ENCODE measurements around the gene SIGLEC5. TPM values are rescaled to one million over a fixed set of nuclear protein-coding genes. Genes with fewer than 3 reads are reported as not detected.

Gene SIGLEC5
- total RNA-seq, 2 experiments from 2014 or later: not detected

DNA sequence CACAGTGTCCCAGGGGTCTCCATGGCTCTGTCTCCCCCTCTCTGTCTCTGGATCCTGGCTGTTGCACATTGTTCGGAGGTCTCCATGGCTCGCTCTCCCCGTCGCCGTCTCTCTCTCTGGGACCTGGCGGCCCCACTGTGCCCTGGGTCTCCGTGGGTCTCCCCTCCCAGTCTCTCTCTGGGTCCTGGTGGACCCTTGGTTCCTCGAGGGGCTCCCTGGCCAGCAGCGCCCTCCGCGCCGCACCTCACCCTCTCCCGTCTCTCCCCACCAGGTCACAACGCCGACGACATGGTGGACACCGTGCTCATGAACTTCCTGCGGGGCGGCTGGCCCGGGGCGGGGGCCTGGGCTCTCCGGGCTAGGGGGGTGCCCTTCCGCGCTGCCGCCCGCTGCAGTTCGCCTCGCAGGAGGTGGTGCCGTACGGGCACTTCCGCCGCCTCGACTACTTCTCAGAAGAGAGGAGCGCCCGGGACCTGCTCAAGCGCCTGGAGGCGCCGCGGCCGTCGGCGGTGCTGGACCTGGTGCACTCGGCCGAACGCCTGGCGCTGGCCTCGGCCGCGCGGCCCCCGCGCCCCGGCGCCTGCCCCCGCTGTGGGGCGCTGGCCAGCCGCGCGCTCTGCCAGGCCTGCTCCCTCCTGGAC lies 29.1 kb downstream of the SIGLEC5 start:
- Mint-ChIP-seq H3K4me1 (peaks cover 3% of the 10 kb centered on the region), H3K27ac (no peak overlapping the region), H3K36me3 (peaks cover 6% of the 10 kb centered on the region), H3K27me3 (peaks cover 26% of the 10 kb centered on the region), H3K4me3 (no peak overlapping the region), H3K9me3 (peaks cover 5% of the 10 kb centered on the region)
- DNase-seq: peak; percentile 24

DNA sequence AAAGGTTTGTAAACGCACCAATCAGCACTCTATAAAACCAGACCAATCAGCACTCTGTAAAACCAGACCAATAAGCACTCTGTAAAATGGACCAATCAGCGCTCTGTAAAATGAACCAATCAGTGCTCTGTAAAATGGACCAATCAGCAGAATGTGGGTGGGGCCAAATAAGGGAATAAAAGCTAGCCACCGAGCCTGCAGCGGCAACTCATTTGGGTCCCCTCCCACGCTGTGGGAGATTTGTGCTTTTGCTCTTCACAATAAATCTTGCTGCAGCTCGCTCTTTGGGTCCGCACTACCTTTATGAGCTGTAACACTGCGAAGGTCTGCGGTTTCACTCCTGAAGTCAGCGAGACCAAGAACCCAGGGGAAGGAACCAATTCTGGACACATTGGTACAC lies 31.1 kb downstream of the SIGLEC5 start:
- Mint-ChIP-seq H3K27ac (no peak overlapping the region), H3K4me3 (no peak overlapping the region), H3K4me1 (peaks cover 6% of the 10 kb centered on the region), H3K27me3 (peaks cover 26% of the 10 kb centered on the region), H3K36me3 (peaks cover 9% of the 10 kb centered on the region), H3K9me3 (peaks cover 3% of the 10 kb centered on the region)
- no peak for DNase-seq

DNA sequence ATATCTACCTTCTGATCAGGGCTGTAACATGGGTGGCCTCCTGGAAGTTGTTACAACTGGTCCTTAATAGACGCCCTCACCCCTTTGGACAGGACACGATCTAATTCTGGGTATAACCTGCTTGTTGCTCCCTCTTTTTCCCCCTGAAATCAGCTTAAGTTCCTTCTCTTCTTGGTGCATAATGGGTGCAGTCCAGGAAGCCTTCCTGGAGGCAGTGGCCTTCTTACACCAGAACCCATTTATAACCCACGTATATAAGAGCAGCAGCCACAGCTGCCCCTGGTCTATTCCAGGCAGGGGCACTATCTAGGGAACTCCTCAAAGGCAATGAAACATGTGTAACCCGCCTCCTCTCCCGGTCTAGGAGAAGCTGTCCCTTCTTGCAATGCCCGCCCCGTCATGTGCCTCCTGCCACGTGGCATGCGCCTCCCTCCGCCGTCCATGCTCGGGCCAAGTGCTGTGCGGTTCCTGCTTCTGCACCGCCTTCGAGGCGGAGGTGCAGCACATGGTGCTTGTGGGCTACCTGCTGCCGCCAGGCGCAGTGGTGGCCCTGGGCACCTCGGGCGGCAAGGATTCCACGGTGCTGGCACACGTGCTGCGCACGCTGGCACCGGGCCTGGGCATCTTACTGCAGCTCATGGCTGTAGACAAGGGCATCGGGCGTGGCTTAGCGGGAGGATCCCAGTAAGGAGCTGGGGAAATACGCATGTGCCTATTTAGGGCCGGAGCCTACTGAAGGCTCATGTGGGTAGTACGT lies 31.9 kb downstream of the SIGLEC5 start:
- Mint-ChIP-seq H3K27me3 (peaks cover 26% of the 10 kb centered on the region), H3K4me3 (no peak overlapping the region), H3K36me3 (peaks cover 10% of the 10 kb centered on the region), H3K9me3 (peaks cover 3% of the 10 kb centered on the region), H3K4me1 (peaks cover 11% of the 10 kb centered on the region), H3K27ac (no peak overlapping the region)
- no peak for DNase-seq

DNA sequence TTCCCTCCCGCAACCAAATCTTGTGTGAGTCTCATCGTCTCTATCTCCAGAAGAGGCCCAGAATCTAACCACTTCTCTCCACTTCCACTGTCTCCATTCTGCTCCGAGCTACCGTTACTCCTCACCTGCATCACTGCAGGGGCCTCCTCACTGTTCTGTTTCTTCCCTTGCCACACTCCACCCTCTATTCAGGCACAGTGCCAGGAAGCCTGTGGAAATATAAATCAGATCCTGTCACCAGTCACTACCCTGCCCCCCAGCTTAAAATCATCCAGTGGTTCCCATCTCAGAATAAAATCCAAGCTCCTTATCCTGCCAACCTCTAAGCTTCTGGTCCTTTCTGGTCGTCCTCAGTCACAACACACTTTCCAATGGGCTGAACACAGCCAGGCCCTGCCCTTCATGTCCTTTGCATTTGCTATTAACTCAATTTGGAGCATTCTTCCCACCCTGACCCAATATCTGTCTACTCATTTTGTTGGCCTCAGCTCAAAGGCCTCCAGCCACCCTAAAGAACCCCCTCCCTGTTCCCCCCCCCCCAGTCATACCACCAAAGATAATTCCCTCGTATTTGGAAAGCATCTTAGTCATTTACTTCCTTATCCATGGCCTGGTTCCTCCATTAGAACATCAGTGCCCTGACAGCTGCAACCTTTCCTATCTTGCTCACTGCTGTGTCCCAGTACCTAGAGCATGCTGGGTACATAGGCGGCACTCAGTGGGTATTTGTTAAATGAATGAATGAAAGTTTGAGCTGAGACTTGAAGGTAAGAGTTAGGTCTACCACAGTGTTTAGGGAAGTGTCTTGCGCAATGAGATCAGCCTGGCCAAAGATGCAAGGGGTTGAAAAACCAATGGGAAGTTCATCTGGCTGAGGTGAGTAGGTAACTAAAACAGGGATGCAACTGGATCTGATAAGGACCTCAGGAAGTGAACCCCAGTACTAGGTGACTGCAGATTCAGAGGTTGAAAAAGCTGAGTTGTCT lies 34.7 kb downstream of the SIGLEC5 start:
- peak overlapping the region; percentile 92 for H3K4me3 Mint-ChIP-seq
- no peaks in the 10 kb centered on the region for H3K9me3 Mint-ChIP-seq
- peaks cover 14% of the 10 kb centered on the region for H3K4me1 Mint-ChIP-seq
- H3K36me3 Mint-ChIP-seq: peaks cover 10% of the 10 kb centered on the region
- DNase-seq: no peak
- H3K27ac Mint-ChIP-seq: peak overlapping the region; percentile 47
- H3K27me3 Mint-ChIP-seq: peaks cover 15% of the 10 kb centered on the region

DNA sequence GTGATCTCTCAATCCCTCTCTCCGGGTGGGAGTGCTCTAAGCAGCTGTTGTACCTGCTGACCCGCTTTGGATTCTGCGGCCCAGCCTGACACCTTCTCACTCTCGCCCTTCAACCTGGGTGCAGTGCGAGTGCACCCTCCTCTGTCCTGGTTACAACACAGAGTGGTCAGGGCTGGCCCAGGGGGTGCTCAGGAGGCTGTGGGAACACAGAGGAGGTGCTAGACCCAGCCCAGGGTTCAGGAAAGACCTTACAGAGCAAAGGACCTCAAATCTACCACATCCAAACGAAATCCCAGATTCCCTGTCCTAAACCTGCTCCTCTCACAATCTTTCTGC lies 35.5 kb downstream of the SIGLEC5 start:
- Mint-ChIP-seq H3K36me3 (peaks cover 12% of the 10 kb centered on the region), H3K27me3 (peaks cover 9% of the 10 kb centered on the region), H3K9me3 (peaks cover 1% of the 10 kb centered on the region), H3K27ac (peak overlapping the region; percentile 71), H3K4me1 (peaks cover 14% of the 10 kb centered on the region), H3K4me3 (peak overlapping the region; percentile 92)
- DNase-seq: no peak

DNA sequence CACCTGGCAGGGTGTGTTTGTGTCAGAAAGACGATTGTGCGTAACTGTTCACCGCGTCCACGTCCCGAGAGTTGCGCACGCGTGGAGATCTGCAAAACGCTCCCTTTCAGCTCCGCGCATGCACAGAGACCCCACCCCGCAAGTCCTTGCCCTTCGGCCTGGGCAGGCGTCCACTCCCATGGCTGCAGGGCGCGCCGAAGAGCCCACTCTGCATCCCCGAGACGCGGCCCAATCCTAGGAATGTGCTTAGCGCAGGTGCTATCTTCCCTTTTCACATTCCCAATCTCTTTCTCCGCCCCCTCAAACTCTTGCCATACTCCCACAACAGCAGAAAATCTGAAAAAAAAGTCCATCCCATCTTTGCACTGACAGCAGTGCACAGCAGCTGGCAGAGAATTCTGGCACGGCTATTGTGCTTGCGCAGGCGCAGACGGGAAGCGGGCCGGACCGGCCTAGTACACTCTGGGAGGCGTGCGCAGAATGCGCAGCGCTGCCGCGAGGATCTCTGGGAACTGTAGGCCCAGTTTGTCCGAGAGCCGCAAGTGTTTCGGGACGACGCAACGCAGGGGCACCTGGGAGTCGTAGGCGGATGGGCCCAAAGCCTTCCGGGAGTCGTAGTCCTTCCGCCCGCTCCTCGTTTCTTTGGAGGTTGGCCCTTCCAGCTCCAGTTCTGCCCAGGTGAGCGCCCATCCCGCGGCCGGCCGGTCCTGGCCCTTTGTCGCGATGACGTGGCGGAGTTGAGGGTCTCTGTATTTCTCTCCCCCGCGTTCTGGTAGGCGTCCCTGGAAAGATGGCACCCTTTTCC lies 36.0 kb downstream of the SIGLEC5 start:
- Mint-ChIP-seq H3K27ac (peak overlapping the region; percentile 71), H3K9me3 (peaks cover 5% of the 10 kb centered on the region), H3K36me3 (peaks cover 17% of the 10 kb centered on the region), H3K4me3 (peak overlapping the region; percentile 92), H3K27me3 (peaks cover 6% of the 10 kb centered on the region), H3K4me1 (peaks cover 14% of the 10 kb centered on the region)
- peak; percentile 95 for DNase-seq

DNA sequence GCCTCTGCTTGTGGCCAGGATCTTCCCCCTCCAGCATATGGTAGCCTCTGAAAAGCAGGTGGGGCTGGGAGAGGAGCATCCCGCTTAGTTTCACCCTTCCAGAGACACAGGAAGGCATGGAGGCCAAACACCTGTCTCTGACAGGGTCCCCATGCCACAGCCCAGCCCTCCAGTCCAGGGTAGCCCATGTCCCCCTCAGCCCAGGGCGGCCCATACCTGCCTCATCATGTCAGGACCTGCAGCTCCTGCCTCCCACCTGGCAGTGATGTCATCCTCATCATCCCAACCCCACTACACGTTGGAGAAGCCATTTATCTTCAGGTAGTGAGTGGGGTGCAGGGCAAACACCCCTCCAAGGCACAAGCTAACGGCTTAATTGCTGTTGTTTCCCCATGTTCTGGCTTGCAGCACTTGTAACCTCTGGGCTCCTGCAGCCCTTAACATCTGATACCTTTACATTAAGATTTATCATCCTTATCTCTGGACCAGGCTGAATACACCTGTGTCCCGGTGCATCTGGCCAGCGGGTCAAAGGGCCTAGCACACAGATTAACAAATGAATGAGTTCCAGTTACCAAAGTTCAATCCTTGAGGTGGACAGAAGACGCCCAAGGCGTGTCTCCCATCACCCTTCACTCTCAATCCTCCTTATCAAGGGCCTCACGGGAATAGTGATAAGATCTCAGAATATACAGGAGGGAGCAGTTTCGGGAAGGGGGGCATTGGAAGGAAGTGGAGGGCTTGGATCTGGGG lies 36.9 kb downstream of the SIGLEC5 start:
- Mint-ChIP-seq H3K27ac (peak overlapping the region; percentile 71), H3K4me1 (peaks cover 14% of the 10 kb centered on the region), H3K9me3 (peaks cover 7% of the 10 kb centered on the region), H3K36me3 (peaks cover 20% of the 10 kb centered on the region), H3K27me3 (peaks cover 4% of the 10 kb centered on the region), H3K4me3 (peak overlapping the region; percentile 92)
- DNase-seq: no peak

DNA sequence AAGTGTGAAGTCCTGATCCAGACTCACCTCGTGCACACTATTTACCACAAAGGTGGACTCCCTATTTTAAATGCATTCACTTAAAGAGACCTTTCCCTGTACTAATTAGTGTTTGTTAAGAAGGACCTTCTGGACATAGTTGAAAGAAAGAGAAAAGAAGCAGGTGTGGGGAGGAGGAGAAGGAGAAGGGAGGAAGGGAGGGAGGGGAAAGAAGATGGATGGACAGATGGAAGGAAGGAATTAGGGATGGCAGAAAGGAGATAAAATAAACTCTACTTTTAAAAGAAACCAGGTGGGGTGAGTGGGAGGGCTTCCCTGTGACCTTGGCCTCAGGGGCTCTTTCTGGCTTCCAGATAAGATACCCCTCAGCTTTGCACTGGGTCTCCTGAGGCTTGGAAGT lies 37.7 kb downstream of the SIGLEC5 start:
- no peaks in the 10 kb centered on the region for H3K27me3 Mint-ChIP-seq
- H3K9me3 Mint-ChIP-seq: peaks cover 12% of the 10 kb centered on the region
- no peak overlapping the region for H3K4me3 Mint-ChIP-seq
- peaks cover 14% of the 10 kb centered on the region for H3K4me1 Mint-ChIP-seq
- peaks cover 27% of the 10 kb centered on the region for H3K36me3 Mint-ChIP-seq
- no peak overlapping the region for H3K27ac Mint-ChIP-seq
- no peak for DNase-seq

DNA sequence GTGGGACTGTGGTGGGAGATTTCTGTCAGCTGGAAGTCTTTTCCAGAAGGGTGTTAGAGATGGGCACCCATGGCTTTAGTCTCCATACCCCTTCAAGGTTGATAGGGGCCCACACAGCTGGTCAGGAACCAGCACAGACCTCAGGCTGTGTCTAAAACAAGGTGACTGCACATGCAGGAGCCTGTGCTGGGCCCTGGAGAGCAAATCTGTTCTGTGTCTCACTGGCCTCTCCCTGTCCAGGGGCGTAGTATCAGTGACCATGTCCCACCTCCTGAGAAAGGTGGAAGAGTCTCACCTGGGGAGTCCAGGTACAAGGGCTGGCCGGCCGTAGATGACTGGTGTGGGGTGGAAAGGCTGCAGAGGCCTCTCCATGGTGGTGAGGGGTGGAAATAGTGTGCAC lies 39.8 kb downstream of the SIGLEC5 start:
- Mint-ChIP-seq H3K27ac (no peak overlapping the region), H3K4me1 (peaks cover 14% of the 10 kb centered on the region), H3K36me3 (peaks cover 47% of the 10 kb centered on the region), H3K4me3 (no peak overlapping the region), H3K27me3 (no peaks in the 10 kb centered on the region), H3K9me3 (peaks cover 31% of the 10 kb centered on the region)
- DNase-seq: no peak

DNA sequence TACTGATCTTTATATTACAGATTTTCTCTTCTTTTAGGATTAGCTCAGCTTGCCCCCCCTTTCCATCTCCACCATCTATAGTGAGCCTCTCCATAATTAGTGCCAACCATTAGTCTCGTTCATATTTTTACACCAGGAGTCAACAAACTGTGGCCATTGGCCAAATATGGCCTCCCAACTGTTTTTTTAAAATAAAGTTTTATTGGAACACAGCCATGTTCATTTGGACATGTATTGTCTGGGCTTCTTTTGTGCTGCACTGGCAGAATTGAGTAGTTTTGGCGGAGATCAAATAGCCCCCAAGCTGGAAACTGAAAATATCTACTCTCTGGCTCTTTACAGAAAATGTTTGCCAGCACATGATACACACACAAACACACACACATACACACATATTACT lies 40.7 kb downstream of the SIGLEC5 start:
- no peaks in the 10 kb centered on the region for H3K27me3 Mint-ChIP-seq
- no peak overlapping the region for H3K4me3 Mint-ChIP-seq
- no peak for DNase-seq
- H3K27ac Mint-ChIP-seq: no peak overlapping the region
- H3K4me1 Mint-ChIP-seq: peaks cover 10% of the 10 kb centered on the region
- H3K36me3 Mint-ChIP-seq: peaks cover 52% of the 10 kb centered on the region
- peaks cover 37% of the 10 kb centered on the region for H3K9me3 Mint-ChIP-seq

DNA sequence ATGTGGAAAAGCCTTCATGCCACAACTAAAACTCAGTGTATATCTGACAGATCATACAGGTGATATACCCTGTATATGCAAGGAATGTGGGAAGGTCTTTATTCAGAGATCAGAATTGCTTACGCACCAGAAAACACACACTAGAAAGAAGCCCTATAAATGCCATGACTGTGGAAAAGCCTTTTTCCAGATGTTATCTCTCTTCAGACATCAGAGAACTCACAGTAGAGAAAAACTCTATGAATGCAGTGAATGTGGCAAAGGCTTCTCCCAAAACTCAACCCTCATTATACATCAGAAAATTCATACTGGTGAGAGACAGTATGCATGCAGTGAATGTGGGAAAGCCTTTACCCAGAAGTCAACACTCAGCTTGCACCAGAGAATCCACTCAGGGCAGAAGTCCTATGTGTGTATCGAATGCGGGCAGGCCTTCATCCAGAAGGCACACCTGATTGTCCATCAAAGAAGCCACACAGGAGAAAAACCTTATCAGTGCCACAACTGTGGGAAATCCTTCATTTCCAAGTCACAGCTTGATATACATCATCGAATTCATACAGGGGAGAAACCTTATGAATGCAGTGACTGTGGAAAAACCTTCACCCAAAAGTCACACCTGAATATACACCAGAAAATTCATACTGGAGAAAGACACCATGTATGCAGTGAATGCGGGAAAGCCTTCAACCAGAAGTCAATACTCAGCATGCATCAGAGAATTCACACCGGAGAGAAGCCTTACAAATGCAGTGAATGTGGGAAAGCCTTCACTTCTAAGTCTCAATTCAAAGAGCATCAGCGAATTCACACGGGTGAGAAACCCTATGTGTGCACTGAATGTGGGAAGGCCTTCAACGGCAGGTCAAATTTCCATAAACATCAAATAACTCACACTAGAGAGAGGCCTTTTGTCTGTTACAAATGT lies 42.7 kb downstream of the SIGLEC5 start:
- Mint-ChIP-seq H3K4me3 (no peak overlapping the region), H3K27me3 (no peaks in the 10 kb centered on the region), H3K27ac (no peak overlapping the region), H3K4me1 (peaks cover 2% of the 10 kb centered on the region), H3K9me3 (peaks cover 47% of the 10 kb centered on the region), H3K36me3 (peaks cover 70% of the 10 kb centered on the region)
- DNase-seq: no peak

DNA sequence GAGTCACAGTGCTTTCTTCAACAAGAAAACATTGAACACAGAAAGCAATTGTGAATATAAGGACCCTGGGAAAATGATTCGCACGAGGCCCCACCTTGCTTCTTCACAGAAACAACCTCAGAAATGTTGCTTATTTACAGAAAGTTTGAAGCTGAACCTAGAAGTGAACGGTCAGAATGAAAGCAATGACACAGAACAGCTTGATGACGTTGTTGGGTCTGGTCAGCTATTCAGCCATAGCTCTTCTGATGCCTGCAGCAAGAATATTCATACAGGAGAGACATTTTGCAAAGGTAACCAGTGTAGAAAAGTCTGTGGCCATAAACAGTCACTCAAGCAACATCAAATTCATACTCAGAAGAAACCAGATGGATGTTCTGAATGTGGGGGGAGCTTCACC lies 43.4 kb downstream of the SIGLEC5 start:
- Mint-ChIP-seq H3K27me3 (no peaks in the 10 kb centered on the region), H3K4me1 (no peaks in the 10 kb centered on the region), H3K36me3 (peaks cover 78% of the 10 kb centered on the region), H3K27ac (no peak overlapping the region), H3K4me3 (no peak overlapping the region), H3K9me3 (peaks cover 47% of the 10 kb centered on the region)
- DNase-seq: no peak

DNA sequence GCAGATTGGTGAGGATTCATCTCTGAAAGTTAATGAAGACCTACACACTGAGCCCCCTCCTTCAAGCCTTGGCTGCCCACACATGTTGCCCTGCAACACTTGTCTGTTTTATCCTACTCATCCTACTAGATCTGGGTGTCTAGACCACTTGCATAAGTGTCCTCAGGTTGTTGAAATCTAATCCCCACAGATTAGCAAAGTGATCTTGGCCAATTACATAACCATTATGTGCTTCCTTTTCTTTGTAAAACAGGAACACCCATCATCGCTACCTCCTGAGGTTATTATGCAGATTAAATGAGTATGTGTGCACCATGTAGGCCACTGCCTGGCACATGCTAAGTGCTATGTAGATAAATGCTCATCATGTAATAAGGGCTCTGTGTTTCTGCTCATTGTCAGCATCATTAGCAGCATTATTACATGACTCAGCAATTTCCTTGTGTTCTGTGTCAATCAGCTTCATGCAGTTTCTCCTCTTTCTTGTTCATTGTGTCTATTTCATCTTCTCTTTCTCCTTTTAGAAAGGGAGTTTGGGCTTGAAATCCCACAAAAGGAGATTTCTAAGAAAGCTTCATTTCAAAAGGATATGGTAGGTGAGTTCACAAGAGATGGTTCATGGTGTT lies 44.0 kb downstream of the SIGLEC5 start:
- no peak overlapping the region for H3K4me3 Mint-ChIP-seq
- H3K27ac Mint-ChIP-seq: no peak overlapping the region
- no peaks in the 10 kb centered on the region for H3K27me3 Mint-ChIP-seq
- H3K4me1 Mint-ChIP-seq: no peaks in the 10 kb centered on the region
- DNase-seq: no peak
- H3K36me3 Mint-ChIP-seq: peaks cover 82% of the 10 kb centered on the region
- H3K9me3 Mint-ChIP-seq: peaks cover 47% of the 10 kb centered on the region
